Glutamatergic neuron (in vitro differentiated cells): ENCODE results near the gene SLC35G3. TPM values are rescaled to one million over a fixed set of nuclear protein-coding genes. Genes with fewer than 3 reads are reported as not detected.

Experiments used
- DNase-seq: peaks from one replicate; pipeline ENCODE4 v3.0.0; 2022
- H3K27ac Mint-ChIP-seq: one replicate; pipeline ENCODE4 v1.8.0; 2020; ENCODE audit warnings: mild to moderate bottlenecking, mixed read lengths, inconsistent platforms; ENCODE audit not compliant: unreplicated experiment
- H3K27me3 Mint-ChIP-seq: one replicate; pipeline ENCODE4 v1.8.0; 2020; ENCODE audit warnings: mild to moderate bottlenecking, moderate library complexity, mixed read lengths, inconsistent platforms; ENCODE audit not compliant: unreplicated experiment
- H3K36me3 Mint-ChIP-seq: one replicate; pipeline ENCODE4 v1.8.0; 2020; ENCODE audit warnings: mild to moderate bottlenecking, mixed read lengths, inconsistent platforms; ENCODE audit not compliant: unreplicated experiment
- H3K4me1 Mint-ChIP-seq: one replicate; pipeline ENCODE4 v1.8.0; 2020; ENCODE audit warnings: mild to moderate bottlenecking, low read depth, mixed read lengths, inconsistent platforms; ENCODE audit not compliant: unreplicated experiment
- H3K4me3 Mint-ChIP-seq: one replicate; pipeline ENCODE4 v1.8.0; 2020; ENCODE audit warnings: mild to moderate bottlenecking, mixed read lengths, inconsistent platforms; ENCODE audit not compliant: unreplicated experiment
- H3K9me3 Mint-ChIP-seq: one replicate; pipeline ENCODE4 v1.8.0; 2020; ENCODE audit warnings: mild to moderate bottlenecking, moderate library complexity, mixed read lengths, inconsistent platforms; ENCODE audit not compliant: unreplicated experiment
- total RNA-seq: library from RNA; stranded (reverse); fragmentation: NEBNext Ultra II Directional; extraction: Animal tissue kit (Norgen Biotek cat#: 25700); gene quantifications from one replicate; pipeline ENCODE4 v1.2.1, GENCODE V29; 2021; ENCODE audit not compliant: unreplicated experiment
- TF ChIP-seq, protein P1 (sequence below): fragments of 200-600 bp; sonication (generic); IDR thresholded peaks from one replicate; pipeline ENCODE4 v1.5.0; 2021; ENCODE audit not compliant: partially characterized antibody, unreplicated experiment

SLC35G3 gene
- total RNA-seq, 1 donor from 2014 or later, result not detected

DNA sequence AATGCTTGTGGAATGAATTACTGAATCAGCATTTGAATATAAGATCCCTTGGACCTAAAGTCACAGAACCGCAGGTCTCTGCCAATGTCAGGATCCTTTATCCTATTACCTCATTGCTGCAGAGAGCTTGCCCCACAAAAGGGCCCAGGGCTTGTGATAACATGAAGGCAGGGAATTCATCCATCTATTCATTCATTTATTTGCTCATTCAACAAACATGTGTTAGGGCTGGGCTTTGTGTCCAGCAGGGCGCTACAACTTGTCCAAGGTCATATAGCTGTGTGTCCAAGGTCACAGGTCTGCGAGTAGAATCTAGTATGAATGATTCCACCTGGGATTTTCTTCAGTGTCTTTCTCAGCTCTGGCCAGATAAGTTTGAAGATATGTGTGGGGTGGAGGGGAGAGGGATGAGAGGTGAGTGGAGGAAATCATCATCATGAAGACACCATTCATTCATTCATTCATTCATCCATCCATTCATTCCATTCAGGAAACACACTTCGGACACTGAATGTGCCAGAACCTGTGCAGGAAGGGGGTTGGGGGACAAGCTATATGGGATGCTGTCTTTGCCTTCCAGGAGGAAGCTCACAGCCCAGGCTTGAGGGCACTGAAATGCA lies 47.9 kb downstream of the SLC35G3 start:
- TF ChIP-seq, protein P1, sequence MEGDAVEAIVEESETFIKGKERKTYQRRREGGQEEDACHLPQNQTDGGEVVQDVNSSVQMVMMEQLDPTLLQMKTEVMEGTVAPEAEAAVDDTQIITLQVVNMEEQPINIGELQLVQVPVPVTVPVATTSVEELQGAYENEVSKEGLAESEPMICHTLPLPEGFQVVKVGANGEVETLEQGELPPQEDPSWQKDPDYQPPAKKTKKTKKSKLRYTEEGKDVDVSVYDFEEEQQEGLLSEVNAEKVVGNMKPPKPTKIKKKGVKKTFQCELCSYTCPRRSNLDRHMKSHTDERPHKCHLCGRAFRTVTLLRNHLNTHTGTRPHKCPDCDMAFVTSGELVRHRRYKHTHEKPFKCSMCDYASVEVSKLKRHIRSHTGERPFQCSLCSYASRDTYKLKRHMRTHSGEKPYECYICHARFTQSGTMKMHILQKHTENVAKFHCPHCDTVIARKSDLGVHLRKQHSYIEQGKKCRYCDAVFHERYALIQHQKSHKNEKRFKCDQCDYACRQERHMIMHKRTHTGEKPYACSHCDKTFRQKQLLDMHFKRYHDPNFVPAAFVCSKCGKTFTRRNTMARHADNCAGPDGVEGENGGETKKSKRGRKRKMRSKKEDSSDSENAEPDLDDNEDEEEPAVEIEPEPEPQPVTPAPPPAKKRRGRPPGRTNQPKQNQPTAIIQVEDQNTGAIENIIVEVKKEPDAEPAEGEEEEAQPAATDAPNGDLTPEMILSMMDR, result no peak
- no peak overlapping the region for H3K27ac Mint-ChIP-seq
- no peaks in the 10 kb centered on the region for H3K36me3 Mint-ChIP-seq
- H3K9me3 Mint-ChIP-seq, result peaks cover 2% of the 10 kb centered on the region
- H3K4me1 Mint-ChIP-seq, result peaks cover 14% of the 10 kb centered on the region
- DNase-seq, result no peak
- H3K27me3 Mint-ChIP-seq, result peaks cover 1% of the 10 kb centered on the region
- H3K4me3 Mint-ChIP-seq, result no peak overlapping the region

DNA sequence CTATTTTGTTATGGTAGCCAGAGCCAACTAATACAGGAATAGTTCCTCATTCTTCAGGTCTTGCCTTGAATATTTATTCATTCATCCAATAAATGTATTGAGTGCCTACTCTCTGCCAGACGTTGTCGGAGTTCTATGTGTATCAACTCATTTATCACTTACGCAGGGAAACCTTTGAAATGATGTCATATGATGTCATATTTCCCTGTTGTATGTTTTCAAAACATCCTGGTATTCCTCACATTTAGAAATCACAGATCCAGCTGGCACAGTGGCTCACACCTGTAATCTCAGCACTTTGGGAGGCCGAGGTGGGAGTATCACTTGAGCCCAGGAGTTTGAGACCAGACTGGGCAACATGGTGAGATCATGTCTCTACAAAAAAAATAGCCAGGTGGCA lies 49.4 kb downstream of the SLC35G3 start:
- no peaks in the 10 kb centered on the region for H3K36me3 Mint-ChIP-seq
- DNase-seq, result no peak
- H3K4me3 Mint-ChIP-seq, result no peak overlapping the region
- H3K9me3 Mint-ChIP-seq, result peaks cover 2% of the 10 kb centered on the region
- H3K27ac Mint-ChIP-seq, result no peak overlapping the region
- TF ChIP-seq, protein P1, result no peak
- H3K4me1 Mint-ChIP-seq, result peaks cover 14% of the 10 kb centered on the region
- H3K27me3 Mint-ChIP-seq, result peaks cover 1% of the 10 kb centered on the region

Other genes starting within 250 kb of the SLC35G3 start
- 2.4 TPM for gene CCT6B, start 232.9 kb downstream of the SLC35G3 start, total RNA-seq
- 19.1 TPM for gene ZNF830, start 232.9 kb downstream of the SLC35G3 start, total RNA-seq
- gene LIG3, start 213.9 kb downstream of the SLC35G3 start, total RNA-seq, result 93.3 TPM
- gene RFFL, start 130.7 kb downstream of the SLC35G3 start, total RNA-seq, result 16.5 TPM
- gene RAD51D, start 74.5 kb downstream of the SLC35G3 start, total RNA-seq, result 10.1 TPM
- not detected for gene FNDC8, start 72.8 kb downstream of the SLC35G3 start, total RNA-seq
- 9.1 TPM for gene NLE1, start 52.1 kb downstream of the SLC35G3 start, total RNA-seq
- gene UNC45B, start 46.6 kb downstream of the SLC35G3 start, total RNA-seq, result 2.2 TPM
- 16.8 TPM for gene SLFN5, start 48.7 kb upstream of the SLC35G3 start, total RNA-seq
- gene SLFN11, start 179.2 kb upstream of the SLC35G3 start, total RNA-seq, result not detected
- gene SLFN12, start 238.1 kb upstream of the SLC35G3 start, total RNA-seq, result not detected